H1 (cell line): ENCODE results near the gene APOC3. TPM values are rescaled to one million over a fixed set of nuclear protein-coding genes. Genes with fewer than 3 reads are reported as not detected.

Experiments used
- CTCF ChIA-PET: fragments of 300-600 bp; sonication (Branson Sonifier 250); formaldehyde crosslinking; loops from one replicate; lab custom pipeline; 2021; ENCODE audit not compliant: partially characterized antibody; lab: Charles Lee
- POLR2A ChIA-PET: fragments of 300-600 bp; sonication (Branson Sonifier 250); formaldehyde crosslinking; loops from one replicate; lab custom pipeline; 2021; ENCODE audit warnings: inconsistent platforms; ENCODE audit not compliant: partially characterized antibody; lab: Charles Lee
- DNase-seq, 2 experiments: peaks; one replicate each; pipeline versions ENCODE4 v3.0.0 to v3.0.0-alpha.2; 2010 to 2022; ENCODE audit warnings: low spot score in 2 of 2, low read depth in 1 of 2, mixed read lengths in 1 of 2
- FAIRE-seq: peaks from 2 replicates; lab custom pipeline; 2011; peaks lifted over from hg19 to GRCh38; lab: Jason Lieb, UNC
- H2AFZ ChIP-seq: 2 replicates; pipeline ENCODE4 v1.8.1; 2012; ENCODE audit warnings: low read length, inconsistent platforms
- H2AK5ac ChIP-seq: 2 replicates; pipeline ENCODE4 v1.6.1; 2013; ENCODE audit warnings: low read depth, low read length
- H2BK120ac ChIP-seq: replicated peaks from 2 replicates; pipeline ENCODE3; 2013; ENCODE audit warnings: low read depth, low read length, inconsistent platforms
- H2BK12ac ChIP-seq: 2 replicates; pipeline ENCODE4 v1.6.1; 2013; ENCODE audit warnings: low read depth, low read length
- H2BK15ac ChIP-seq: 2 replicates; pipeline ENCODE4 v1.6.1; 2013; ENCODE audit warnings: low read length
- H2BK20ac ChIP-seq: 2 replicates; pipeline ENCODE4 v1.6.1; 2013; ENCODE audit warnings: low read length
- H2BK5ac ChIP-seq: 2 replicates; pipeline ENCODE4 v1.6.1; 2013; ENCODE audit warnings: low read depth, low read length
- H3K14ac ChIP-seq: 2 replicates; pipeline ENCODE4 v1.6.1; 2013; ENCODE audit warnings: inconsistent platforms; ENCODE audit not compliant: insufficient read length
- H3K18ac ChIP-seq: 2 replicates; pipeline ENCODE4 v1.6.1; 2013; ENCODE audit warnings: low read length; ENCODE audit errors: extremely low read depth
- H3K23ac ChIP-seq: 2 replicates; pipeline ENCODE4 v1.6.1; 2013; ENCODE audit warnings: inconsistent platforms; ENCODE audit not compliant: insufficient read length
- H3K23me2 ChIP-seq: 2 replicates; pipeline ENCODE4 v1.6.1; 2013; ENCODE audit warnings: low read depth, low read length
- H3K27ac ChIP-seq: 2 replicates; pipeline ENCODE4 v1.6.1; 2011; ENCODE audit warnings: low read depth, low read length, inconsistent platforms
- H3K27me3 ChIP-seq, 4 experiments: replicated peaks in 1 of 4; 1 replicate in 1 of 4; 2 replicates in 3 of 4; pipeline versions ENCODE4 v1.6.1 to v1.8.1; 2011 to 2013; ENCODE audit warnings: low read length in 3 of 4, mild to moderate bottlenecking in 3 of 4, inconsistent platforms in 2 of 4, mixed read lengths in 2 of 4, moderate library complexity in 1 of 4; ENCODE audit not compliant: control insufficient read depth in 3 of 4, insufficient read depth in 3 of 4; ENCODE audit errors: extremely low read depth in 1 of 4
- H3K36me3 ChIP-seq, 4 experiments: 2 replicates each; pipeline versions ENCODE4 v1.6.1 to v1.8.1; 2011 to 2013; ENCODE audit warnings: mild to moderate bottlenecking in 4 of 4, low read length in 3 of 4, moderate library complexity in 2 of 4, control low read depth in 1 of 4, inconsistent platforms in 1 of 4; ENCODE audit not compliant: insufficient read depth in 4 of 4, control insufficient read depth in 2 of 4
- H3K4ac ChIP-seq: replicated peaks from 2 replicates; pipeline ENCODE3; 2013; ENCODE audit warnings: low read length, low read depth, mixed read lengths, inconsistent platforms; ENCODE audit not compliant: insufficient read length
- H3K4me1 ChIP-seq, 4 experiments: replicated peaks in 1 of 4; 1 replicate in 1 of 4; 2 replicates in 3 of 4; pipeline versions ENCODE4 v1.6.1 to v1.8.1; 2011 to 2013; ENCODE audit warnings: low read length in 3 of 4, inconsistent platforms in 2 of 4, mixed read lengths in 1 of 4; ENCODE audit not compliant: insufficient read depth in 4 of 4, control insufficient read depth in 3 of 4
- H3K4me2 ChIP-seq, 2 experiments: 2 replicates each; pipeline versions ENCODE4 v1.6.1 to v1.8.1; 2011 to 2013; ENCODE audit warnings: low read depth in 2 of 2, low read length in 2 of 2, control low read depth in 1 of 2, inconsistent platforms in 1 of 2, mild to moderate bottlenecking in 1 of 2; ENCODE audit not compliant: insufficient read depth in 1 of 2
- H3K4me3 ChIP-seq, 4 experiments: fragments of 200-600, 300-600 bp in 1 of 4; sonication (generic), shearing (Covaris generic), sonication (Bioruptor Twin) in 1 of 4; 2 replicates each; pipeline versions ENCODE4 v1.5.1 to v1.8.1; 2011 to 2016; ENCODE audit warnings: low read length in 4 of 4, low read depth in 3 of 4, control low read depth in 2 of 4, inconsistent platforms in 2 of 4, mild to moderate bottlenecking in 2 of 4, mixed read lengths in 1 of 4, moderate library complexity in 1 of 4; ENCODE audit not compliant: insufficient read depth in 2 of 4; ENCODE audit errors: extremely low read depth in 1 of 4
- H3K56ac ChIP-seq: replicated peaks from 2 replicates; pipeline ENCODE3; 2013; ENCODE audit warnings: low read depth, mild to moderate bottlenecking, mixed read lengths, low read length, inconsistent platforms; ENCODE audit not compliant: insufficient read length
- H3K79me1 ChIP-seq: 2 replicates; pipeline ENCODE4 v1.6.1; 2013; ENCODE audit warnings: low read depth, low read length, control low read depth
- H3K79me2 ChIP-seq, 2 experiments: 2 replicates each; pipeline versions ENCODE4 v1.6.1 to v1.8.1; 2012 to 2013; ENCODE audit warnings: low read length in 2 of 2, mild to moderate bottlenecking in 2 of 2, inconsistent platforms in 1 of 2; ENCODE audit not compliant: insufficient read depth in 2 of 2, control insufficient read depth in 1 of 2
- H3K9ac ChIP-seq, 4 experiments: replicated peaks in 1 of 4; 1 replicate in 1 of 4; 2 replicates in 3 of 4; pipeline versions ENCODE4 v1.6.1 to v1.8.1; 2011 to 2013; ENCODE audit warnings: low read depth in 3 of 4, low read length in 3 of 4, control low read depth in 2 of 4, mild to moderate bottlenecking in 2 of 4, moderate library complexity in 2 of 4, inconsistent platforms in 1 of 4; ENCODE audit errors: extremely low read depth in 1 of 4
- H3K9me3 ChIP-seq, 2 experiments: 2 replicates each; pipeline versions ENCODE4 v1.6.1 to v1.8.1; 2012 to 2013; ENCODE audit warnings: mild to moderate bottlenecking in 2 of 2, moderate library complexity in 2 of 2, control low read depth in 1 of 2, inconsistent platforms in 1 of 2, low read depth in 1 of 2, low read length in 1 of 2, mixed read lengths in 1 of 2; ENCODE audit not compliant: insufficient read depth in 2 of 2
- H4K20me1 ChIP-seq, 2 experiments: replicated peaks in 1 of 2; 2 replicates each; pipeline versions ENCODE3 to v1.8.1; 2011 to 2013; ENCODE audit warnings: inconsistent platforms in 2 of 2, low read length in 2 of 2, mild to moderate bottlenecking in 1 of 2; ENCODE audit not compliant: insufficient read depth in 2 of 2, control insufficient read depth in 1 of 2
- H4K5ac ChIP-seq: 2 replicates; pipeline ENCODE4 v1.6.1; 2013; ENCODE audit warnings: low read length, low read depth, mixed read lengths, inconsistent platforms; ENCODE audit not compliant: insufficient read length
- H4K8ac ChIP-seq: 2 replicates; pipeline ENCODE4 v1.8.0; 2013; ENCODE audit warnings: mild to moderate bottlenecking, moderate library complexity, low read length, inconsistent platforms; ENCODE audit not compliant: insufficient read depth; ENCODE audit errors: extremely low read depth
- H4K91ac ChIP-seq: replicated peaks from 2 replicates; pipeline ENCODE3; 2013; ENCODE audit warnings: low read length, mixed read lengths, inconsistent platforms; ENCODE audit not compliant: insufficient read length
- TEAD4 ChIP-seq: IDR thresholded peaks from 2 replicates; pipeline ENCODE4 v1.6.1; 2012; ENCODE audit warnings: low read depth, low read length, inconsistent platforms, mixed read lengths
- WGBS, 2 experiments: shearing (Covaris generic) in 1 of 2; methylation state at CpG; one replicate each; pipeline versions ENCODE4 v1.1.6 to v1.1.7; 2013 to 2015; ENCODE audit warnings: low lambda C conversion rate in 2 of 2, mixed read lengths in 2 of 2, inconsistent platforms in 1 of 2, low coverage in 1 of 2, missing lambda C conversion rate in 1 of 2; ENCODE audit not compliant: insufficient replicate concordance in 2 of 2, insufficient coverage in 1 of 2, insufficient read length in 1 of 2; ENCODE audit errors: extremely low coverage in 1 of 2, missing lambda C conversion rate in 1 of 2; 5-methylcytosine and 5-hydroxymethylcytosine counted together
- polyA plus RNA-seq, 7 experiments: library from polyadenylated mRNA; depleted of rRNA in 3 of 7; stranded (reverse) in 5 of 7; unstranded in 2 of 7; fragments of >200 nt in 5 of 7; fragments of 200-250 nt in 2 of 7; gene quantifications; 1 replicate in 5 of 7; 2 replicates in 1 of 7; 4 replicates in 1 of 7; pipeline versions ENCODE4 v1.2.1 to v1.2.3, GENCODE V29; 2011 to 2013; ENCODE audit warnings: missing spikeins in 2 of 7, mixed read lengths in 2 of 7
- total RNA-seq: library from RNA; stranded (reverse); fragmentation: NEBNext Ultra II Directional; extraction: Animal tissue kit (Norgen Biotek cat#: 25700); gene quantifications from 2 replicates; pipeline ENCODE4 v1.2.1, GENCODE V29; 2021

APOC3 gene
- total and polyA plus RNA-seq, 2 of the 8 experiments (the other 6 are each of a cell fraction or from before 2014, with no cell fraction given): not detected

DNA sequence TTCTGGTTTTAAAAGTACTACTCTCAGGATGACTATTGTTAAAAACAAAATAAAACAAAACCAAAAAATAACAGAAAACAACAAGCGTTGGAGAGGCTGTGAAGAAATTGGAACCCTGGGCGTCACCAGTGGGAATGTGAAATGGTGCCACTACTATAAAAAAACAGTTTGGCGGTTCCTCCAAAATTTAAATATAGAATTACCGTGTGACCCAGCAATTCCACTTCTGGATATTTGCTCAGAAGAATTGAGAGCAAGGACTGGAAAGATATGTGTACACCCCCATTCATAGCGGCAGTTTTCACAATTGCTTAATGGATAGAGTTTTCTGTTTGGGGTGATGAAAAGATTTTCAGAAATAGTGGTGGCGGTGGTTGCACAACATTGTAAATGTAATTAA is 15.2 kb upstream of the APOC3 start:
- Histone ChIP-seq H3K23me2 (no peaks in the 10 kb centered on the region; the same call in 1 of the 2 replicates), H3K18ac (no peak overlapping the region), H3K27me3 (no peaks in the 10 kb centered on the region), H3K79me1 (no peaks in the 10 kb centered on the region), H3K4me3 (no peak overlapping the region), H4K8ac (no peak overlapping the region; the same call in 1 of the 2 replicates), H2BK12ac (no peak overlapping the region), H3K14ac (no peak overlapping the region), H2BK120ac (no peak overlapping the region), H3K56ac (no peak overlapping the region), H3K9ac (no peak overlapping the region), H3K4me1 (no peaks in the 10 kb centered on the region), H3K36me3 (no peaks in the 10 kb centered on the region), H3K4me2 (no peak overlapping the region), H4K91ac (no peak overlapping the region), H3K79me2 (no peaks in the 10 kb centered on the region), H2BK15ac (no peak overlapping the region), H3K9me3 (no peaks in the 10 kb centered on the region), H3K4ac (no peak overlapping the region), H3K23ac (no peak overlapping the region), H2BK20ac (no peak overlapping the region), H4K20me1 (no peaks in the 10 kb centered on the region), H3K27ac (no peak overlapping the region), H2AK5ac (no peak overlapping the region), H2AFZ (no peak overlapping the region), H4K5ac (no peak overlapping the region), H2BK5ac (no peak overlapping the region)
- POLR2A ChIA-PET: interaction anchor here (1.4 kb wide), 1 partner anchor 21 kb away, joined by 3 read pairs; no protein-coding TSS in a partner anchor
- TF ChIP-seq TEAD4: no peak
- 93% methylated on average over 6 of the region's 6 CpGs; no CpG with 5 or more reads in 1 of the 2 experiments for WGBS, 2 experiments
- DNase-seq (no peak), FAIRE-seq (no peak)
- CTCF ChIA-PET: interaction anchor here (2.0 kb wide), 1 partner anchor 24 kb away, joined by 11 read pairs; the partner anchor contains the start of gene APOA5
